GM12878 (cell line): ENCODE results near the gene RFX3. TPM values are rescaled to one million over a fixed set of nuclear protein-coding genes. Genes with fewer than 3 reads are reported as not detected.

ENCODE experiments used
- ATAC-seq: fragments of 200-7000 bp; cut with Tn5 transposase; 3 replicates; pipeline ENCODE4 v1.9.1; 2020; ENCODE audit warnings: mild to moderate bottlenecking, moderate library complexity
- BruUV-seq: library from RNA; stranded (reverse); fragments of 400-500 nt; replicated peaks from 2 replicates; lab custom pipeline; 2021; lab: Mats Ljungman, UMichigan
- CTCF ChIA-PET: fragments of 300-600 bp; sonication (Branson Sonifier 250); formaldehyde crosslinking; extraction: SDS; loops from one replicate; lab custom pipeline; 2021; ENCODE audit warnings: inconsistent platforms; lab: Yijun Ruan, JAX
- POLR2A ChIA-PET: fragments of 350-600 bp; formaldehyde crosslinking; extraction: SDS; loops from one replicate; lab custom pipeline; 2021; ENCODE audit warnings: inconsistent platforms; lab: Charles Lee
- RAD21 ChIA-PET: fragments of 300-600 bp; sonication (Branson Sonifier 250); formaldehyde crosslinking; loops from one replicate; lab custom pipeline; 2023; ENCODE audit warnings: antibody characterized with exemption; ENCODE audit not compliant: unreplicated experiment; lab: Charles Lee
- SMC1A ChIA-PET: fragments of 300-600 bp; sonication (Branson Sonifier 250); formaldehyde crosslinking; loops from one replicate; lab custom pipeline; 2023; ENCODE audit not compliant: unreplicated experiment, uncharacterized antibody; lab: Charles Lee
- DNase-seq: peaks from one replicate; pipeline ENCODE4 v3.0.0-alpha.2; 2011; ENCODE audit warnings: low read depth, low spot score
- FAIRE-seq: peaks from 3 replicates; lab custom pipeline; 2011; peaks lifted over from hg19 to GRCh38; lab: Jason Lieb, UNC
- H2AFZ ChIP-seq: 2 replicates; pipeline ENCODE4 v1.6.0; 2011; ENCODE audit warnings: low read depth, low read length, control low read depth; ENCODE audit not compliant: control insufficient read depth
- H3K27ac ChIP-seq: 2 replicates; pipeline ENCODE4 v1.5.1; 2011; ENCODE audit warnings: control low read depth; ENCODE audit not compliant: control insufficient read depth, insufficient read depth
- H3K27me3 ChIP-seq, 2 experiments: replicated peaks in 1 of 2; 2 replicates each; pipeline versions ENCODE4 v1.6.0 to v1.6.1; 2011; ENCODE audit warnings: low read length in 1 of 2; ENCODE audit not compliant: control insufficient read depth in 2 of 2, insufficient read depth in 2 of 2
- H3K36me3 ChIP-seq, 2 experiments: 2 replicates each; pipeline ENCODE4 v1.5.1; 2011; ENCODE audit warnings: low read length in 1 of 2; ENCODE audit not compliant: control insufficient read depth in 2 of 2, insufficient read depth in 2 of 2
- H3K4me1 ChIP-seq: 2 replicates; pipeline ENCODE4 v1.6.1; 2011; ENCODE audit warnings: mild to moderate bottlenecking, low read length, moderate library complexity, mixed read lengths; ENCODE audit not compliant: control insufficient read depth, insufficient read depth
- H3K4me2 ChIP-seq: 2 replicates; pipeline ENCODE4 v1.6.0; 2011; ENCODE audit warnings: control low read depth; ENCODE audit not compliant: control insufficient read depth, insufficient read depth
- H3K4me3 ChIP-seq: fragments of 200-600 bp; sonication (generic); 2 replicates; pipeline ENCODE4 v1.5.1; 2016
- H3K79me2 ChIP-seq: 2 replicates; pipeline ENCODE4 v1.6.0; 2011; ENCODE audit warnings: low read length; ENCODE audit not compliant: control insufficient read depth, insufficient read depth
- H3K9ac ChIP-seq: 2 replicates; pipeline ENCODE4 v1.8.0; 2011; ENCODE audit warnings: low read length, control low read depth, mixed read lengths; ENCODE audit not compliant: control insufficient read depth, insufficient read depth
- H3K9me3 ChIP-seq: replicated peaks from 3 replicates; pipeline ENCODE4 v1.5.1; 2011; ENCODE audit warnings: mild to moderate bottlenecking, low read length; ENCODE audit not compliant: control insufficient read depth, insufficient read depth
- H4K20me1 ChIP-seq: 2 replicates; pipeline ENCODE4 v1.6.0; 2011; ENCODE audit not compliant: control insufficient read depth, insufficient read depth
- BCL11A ChIP-seq: IDR thresholded peaks from 2 replicates; pipeline ENCODE4 v1.6.1; 2011; ENCODE audit warnings: low read depth, low read length
- CREB1 ChIP-seq: IDR thresholded peaks from 2 replicates; pipeline ENCODE4 v1.6.1; 2012; ENCODE audit warnings: low read depth, mild to moderate bottlenecking, inconsistent platforms
- EZH2 ChIP-seq: IDR thresholded peaks from 2 replicates; pipeline ENCODE4 v1.6.1; 2012; ENCODE audit warnings: low read depth, mild to moderate bottlenecking, control low read depth, inconsistent platforms, low read length, borderline replicate concordance; ENCODE audit not compliant: control insufficient read depth
- HDAC2 ChIP-seq: fragments of 200-600 bp; sonication (generic); IDR thresholded peaks from 2 replicates; pipeline ENCODE4 v1.6.1; 2017
- RELA ChIP-seq: fragments of 450-650 bp; IDR thresholded peaks from 2 replicates; pipeline ENCODE4 v1.8.0; 2014; ENCODE audit warnings: borderline replicate concordance; ENCODE audit not compliant: partially characterized antibody
- SIX5 ChIP-seq: IDR thresholded peaks from 2 replicates; pipeline ENCODE4 v1.6.1; 2011; ENCODE audit warnings: mild to moderate bottlenecking, low read depth, low read length, moderate library complexity; ENCODE audit not compliant: severe bottlenecking
- SMARCA5 ChIP-seq: fragments of 450-650 bp; IDR thresholded peaks from 2 replicates; pipeline ENCODE4 v1.6.1; 2017; ENCODE audit warnings: mild to moderate bottlenecking
- STAT1 ChIP-seq: fragments of 450-650 bp; conservative IDR thresholded peaks from 2 replicates; pipeline ENCODE4 v1.6.1; 2014; ENCODE audit warnings: antibody characterized with exemption, mild to moderate bottlenecking
- SUZ12 ChIP-seq: fragments of 200-600 bp; sonication (generic); IDR thresholded peaks from one replicate; pipeline ENCODE4 v1.6.1; 2018; ENCODE audit warnings: antibody characterized with exemption, mild to moderate bottlenecking; ENCODE audit not compliant: unreplicated experiment
- TBL1XR1 ChIP-seq: IDR thresholded peaks from 2 replicates; pipeline ENCODE4 v1.6.1; 2012; ENCODE audit warnings: low read depth, low read length, improper control_type of control experiment
- WGBS: methylation state at CpG from one replicate; pipeline ENCODE4 v1.1.6; 2016; ENCODE audit warnings: low lambda C conversion rate; ENCODE audit not compliant: insufficient replicate concordance, insufficient coverage; ENCODE audit errors: missing lambda C conversion rate; 5-methylcytosine and 5-hydroxymethylcytosine counted together
- in situ Hi-C: fragments of 300-500 bp; cut with MboI; formaldehyde crosslinking; loops from 9 replicates; pipeline ENCODE4 v1.14.3; 2018; ENCODE audit warnings: mixed read lengths
- intact Hi-C: fragments of 100-400 bp; cut with micrococcal nuclease; formaldehyde crosslinking; loops from one replicate; pipeline ENCODE4 v1.14.2; 2022; ENCODE audit not compliant: unreplicated experiment
- polyA plus RNA-seq, 11 experiments: library from polyadenylated mRNA; depleted of rRNA in 4 of 11; unstranded in 6 of 11; stranded (reverse) in 5 of 11; fragments of >200 nt; fragmentation: Nextera tagmentation in 4 of 11; fragmentation: Illumina TruSeq in 1 of 11; extraction: Ambion mirVana in 4 of 11; extraction: Trizol in 1 of 11; gene quantifications; 1 replicate in 1 of 11; 2 replicates in 10 of 11; pipeline versions ENCODE4 v1.2.1 to v1.2.3, GENCODE V29; 2011 to 2016; ENCODE audit warnings: inconsistent platforms in 2 of 11, missing spikeins in 2 of 11, low read depth in 1 of 11
- total RNA-seq, 4 experiments: library from RNA; depleted of rRNA in 3 of 4; stranded (reverse); fragments of >200 nt in 3 of 4; fragmentation: Illumina TruSeq in 1 of 4; extraction: Trizol in 1 of 4; gene quantifications; 2 replicates each; pipeline versions ENCODE4 v1.2.1 to v1.2.3, GENCODE V29; 2013 to 2021
- TF ChIP-seq, protein P1 (sequence below): fragments of 450-650 bp; IDR thresholded peaks from 2 replicates; pipeline ENCODE4 v1.6.1; 2017; ENCODE audit warnings: mild to moderate bottlenecking, moderate library complexity
- TF ChIP-seq, protein P2 (sequence below): fragments of 450-650 bp; IDR thresholded peaks from 2 replicates; pipeline ENCODE4 v1.6.1; 2014; ENCODE audit warnings: mild to moderate bottlenecking
- TF ChIP-seq, protein P3 (sequence below): IDR thresholded peaks from 2 replicates; pipeline ENCODE4 v1.6.1; 2012; ENCODE audit warnings: improper control_type of control experiment, low read depth, low read length; ENCODE audit not compliant: insufficient replicate concordance

RFX3 gene
- total and polyA plus RNA-seq, 10 of the 15 experiments (the other 5 are each of a cell fraction or from before 2014, with no cell fraction given) = 1.2 to 26.4 (median 6.7) TPM

DNA sequence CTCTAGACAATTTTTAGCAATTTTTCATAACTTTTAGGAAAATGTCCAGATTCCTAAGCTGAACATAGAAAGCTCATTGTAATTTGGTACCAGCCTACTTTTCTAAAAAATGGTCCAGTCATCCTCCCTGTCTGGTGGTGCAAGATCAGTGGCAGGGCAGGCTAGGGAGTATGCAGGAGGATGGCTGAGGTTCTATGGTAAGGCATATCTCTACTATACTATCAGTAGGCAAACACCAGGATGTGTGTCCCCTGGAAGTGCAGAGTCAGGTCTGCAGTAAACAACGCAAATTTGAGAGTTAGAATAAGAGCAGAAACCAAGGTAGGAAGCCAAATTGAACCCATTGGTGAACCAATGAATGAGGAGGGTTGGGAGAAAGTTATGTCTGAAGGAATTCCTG, 22.8 kb upstream of the RFX3 start (continued):
- TF ChIP-seq, protein P1, sequence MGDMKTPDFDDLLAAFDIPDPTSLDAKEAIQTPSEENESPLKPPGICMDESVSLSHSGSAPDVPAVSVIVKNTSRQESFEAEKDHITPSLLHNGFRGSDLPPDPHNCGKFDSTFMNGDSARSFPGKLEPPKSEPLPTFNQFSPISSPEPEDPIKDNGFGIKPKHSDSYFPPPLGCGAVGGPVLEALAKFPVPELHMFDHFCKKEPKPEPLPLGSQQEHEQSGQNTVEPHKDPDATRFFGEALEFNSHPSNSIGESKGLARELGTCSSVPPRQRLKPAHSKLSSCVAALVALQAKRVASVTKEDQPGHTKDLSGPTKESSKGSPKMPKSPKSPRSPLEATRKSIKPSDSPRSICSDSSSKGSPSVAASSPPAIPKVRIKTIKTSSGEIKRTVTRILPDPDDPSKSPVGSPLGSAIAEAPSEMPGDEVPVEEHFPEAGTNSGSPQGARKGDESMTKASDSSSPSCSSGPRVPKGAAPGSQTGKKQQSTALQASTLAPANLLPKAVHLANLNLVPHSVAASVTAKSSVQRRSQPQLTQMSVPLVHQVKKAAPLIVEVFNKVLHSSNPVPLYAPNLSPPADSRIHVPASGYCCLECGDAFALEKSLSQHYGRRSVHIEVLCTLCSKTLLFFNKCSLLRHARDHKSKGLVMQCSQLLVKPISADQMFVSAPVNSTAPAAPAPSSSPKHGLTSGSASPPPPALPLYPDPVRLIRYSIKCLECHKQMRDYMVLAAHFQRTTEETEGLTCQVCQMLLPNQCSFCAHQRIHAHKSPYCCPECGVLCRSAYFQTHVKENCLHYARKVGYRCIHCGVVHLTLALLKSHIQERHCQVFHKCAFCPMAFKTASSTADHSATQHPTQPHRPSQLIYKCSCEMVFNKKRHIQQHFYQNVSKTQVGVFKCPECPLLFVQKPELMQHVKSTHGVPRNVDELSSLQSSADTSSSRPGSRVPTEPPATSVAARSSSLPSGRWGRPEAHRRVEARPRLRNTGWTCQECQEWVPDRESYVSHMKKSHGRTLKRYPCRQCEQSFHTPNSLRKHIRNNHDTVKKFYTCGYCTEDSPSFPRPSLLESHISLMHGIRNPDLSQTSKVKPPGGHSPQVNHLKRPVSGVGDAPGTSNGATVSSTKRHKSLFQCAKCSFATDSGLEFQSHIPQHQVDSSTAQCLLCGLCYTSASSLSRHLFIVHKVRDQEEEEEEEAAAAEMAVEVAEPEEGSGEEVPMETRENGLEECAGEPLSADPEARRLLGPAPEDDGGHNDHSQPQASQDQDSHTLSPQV = no peak
- TF ChIP-seq, protein P2, sequence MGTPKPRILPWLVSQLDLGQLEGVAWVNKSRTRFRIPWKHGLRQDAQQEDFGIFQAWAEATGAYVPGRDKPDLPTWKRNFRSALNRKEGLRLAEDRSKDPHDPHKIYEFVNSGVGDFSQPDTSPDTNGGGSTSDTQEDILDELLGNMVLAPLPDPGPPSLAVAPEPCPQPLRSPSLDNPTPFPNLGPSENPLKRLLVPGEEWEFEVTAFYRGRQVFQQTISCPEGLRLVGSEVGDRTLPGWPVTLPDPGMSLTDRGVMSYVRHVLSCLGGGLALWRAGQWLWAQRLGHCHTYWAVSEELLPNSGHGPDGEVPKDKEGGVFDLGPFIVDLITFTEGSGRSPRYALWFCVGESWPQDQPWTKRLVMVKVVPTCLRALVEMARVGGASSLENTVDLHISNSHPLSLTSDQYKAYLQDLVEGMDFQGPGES = no peak
- no peak for TF ChIP-seq CREB1

DNA sequence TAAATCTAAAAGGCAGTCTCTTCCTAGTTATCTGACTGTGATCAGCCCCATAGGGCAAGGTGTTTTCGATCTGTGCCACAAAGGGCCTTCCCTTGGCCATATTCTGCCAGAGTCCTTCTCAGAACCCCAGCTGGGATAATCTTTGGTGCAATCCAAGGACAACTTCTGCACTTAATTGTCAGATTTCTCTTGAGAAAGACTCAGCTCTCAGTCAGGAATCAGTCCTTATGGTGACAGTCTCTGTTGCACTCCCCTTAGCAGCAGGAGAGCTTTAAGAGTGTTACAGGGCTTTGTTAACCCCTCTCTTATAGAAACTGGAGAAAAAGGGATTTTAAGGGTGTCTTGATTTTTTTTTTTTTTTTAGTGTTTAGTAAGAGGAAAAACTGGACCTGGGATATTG, 15.4 kb upstream of the RFX3 start:
- Histone ChIP-seq H2AFZ (no peak overlapping the region), H3K4me3 (no peak overlapping the region), H3K79me2 (no peaks in the 10 kb centered on the region), H4K20me1 (no peaks in the 10 kb centered on the region), H3K27ac (no peak overlapping the region), H3K9me3 (no peaks in the 10 kb centered on the region; the same call in 2 of the 3 replicates), H3K36me3 (no peaks in the 10 kb centered on the region), H3K27me3 (no peaks in the 10 kb centered on the region), H3K4me2 (no peak overlapping the region), H3K4me1 (no peaks in the 10 kb centered on the region), H3K9ac (no peak overlapping the region)
- RAD21 ChIA-PET = interaction anchor here (0.6 kb wide), 1 partner anchor 76 kb away, joined by 3 read pairs; no protein-coding TSS in a partner anchor
- ATAC-seq (no peak), DNase-seq (no peak), FAIRE-seq (no peak)
- CTCF ChIA-PET = interaction anchor here (1.0 kb wide), 1 partner anchor 74 kb away, joined by 3 read pairs; no protein-coding TSS in a partner anchor
- POLR2A ChIA-PET = no interaction called here
- in situ Hi-C loops (no loop called here), intact Hi-C loops (no loop called here)
- BruUV-seq = no TSS peak
- SMC1A ChIA-PET = interaction anchor here (1.0 to 1.1 kb wide), 4 partner anchors 13 to 65 kb away, joined by 3 to 7 read pairs (median 3); no protein-coding TSS in a partner anchor
- WGBS = 100% methylated on average over 1 of the region's 1 CpG
- TF ChIP-seq TBL1XR1 (no peak), BCL11A (no peak), SUZ12 (no peak), SMARCA5 (no peak), RELA (no peak), SIX5 (no peak), HDAC2 (no peak), EZH2 (no peak), STAT1 (no peak)
- TF ChIP-seq, protein P3, sequence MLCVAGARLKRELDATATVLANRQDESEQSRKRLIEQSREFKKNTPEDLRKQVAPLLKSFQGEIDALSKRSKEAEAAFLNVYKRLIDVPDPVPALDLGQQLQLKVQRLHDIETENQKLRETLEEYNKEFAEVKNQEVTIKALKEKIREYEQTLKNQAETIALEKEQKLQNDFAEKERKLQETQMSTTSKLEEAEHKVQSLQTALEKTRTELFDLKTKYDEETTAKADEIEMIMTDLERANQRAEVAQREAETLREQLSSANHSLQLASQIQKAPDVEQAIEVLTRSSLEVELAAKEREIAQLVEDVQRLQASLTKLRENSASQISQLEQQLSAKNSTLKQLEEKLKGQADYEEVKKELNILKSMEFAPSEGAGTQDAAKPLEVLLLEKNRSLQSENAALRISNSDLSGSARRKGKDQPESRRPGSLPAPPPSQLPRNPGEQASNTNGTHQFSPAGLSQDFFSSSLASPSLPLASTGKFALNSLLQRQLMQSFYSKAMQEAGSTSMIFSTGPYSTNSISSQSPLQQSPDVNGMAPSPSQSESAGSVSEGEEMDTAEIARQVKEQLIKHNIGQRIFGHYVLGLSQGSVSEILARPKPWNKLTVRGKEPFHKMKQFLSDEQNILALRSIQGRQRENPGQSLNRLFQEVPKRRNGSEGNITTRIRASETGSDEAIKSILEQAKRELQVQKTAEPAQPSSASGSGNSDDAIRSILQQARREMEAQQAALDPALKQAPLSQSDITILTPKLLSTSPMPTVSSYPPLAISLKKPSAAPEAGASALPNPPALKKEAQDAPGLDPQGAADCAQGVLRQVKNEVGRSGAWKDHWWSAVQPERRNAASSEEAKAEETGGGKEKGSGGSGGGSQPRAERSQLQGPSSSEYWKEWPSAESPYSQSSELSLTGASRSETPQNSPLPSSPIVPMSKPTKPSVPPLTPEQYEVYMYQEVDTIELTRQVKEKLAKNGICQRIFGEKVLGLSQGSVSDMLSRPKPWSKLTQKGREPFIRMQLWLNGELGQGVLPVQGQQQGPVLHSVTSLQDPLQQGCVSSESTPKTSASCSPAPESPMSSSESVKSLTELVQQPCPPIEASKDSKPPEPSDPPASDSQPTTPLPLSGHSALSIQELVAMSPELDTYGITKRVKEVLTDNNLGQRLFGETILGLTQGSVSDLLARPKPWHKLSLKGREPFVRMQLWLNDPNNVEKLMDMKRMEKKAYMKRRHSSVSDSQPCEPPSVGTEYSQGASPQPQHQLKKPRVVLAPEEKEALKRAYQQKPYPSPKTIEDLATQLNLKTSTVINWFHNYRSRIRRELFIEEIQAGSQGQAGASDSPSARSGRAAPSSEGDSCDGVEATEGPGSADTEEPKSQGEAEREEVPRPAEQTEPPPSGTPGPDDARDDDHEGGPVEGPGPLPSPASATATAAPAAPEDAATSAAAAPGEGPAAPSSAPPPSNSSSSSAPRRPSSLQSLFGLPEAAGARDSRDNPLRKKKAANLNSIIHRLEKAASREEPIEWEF = no peak
